B cell (primary cell): ENCODE results near the gene SLC6A1. TPM values are rescaled to one million over a fixed set of nuclear protein-coding genes. Genes with fewer than 3 reads are reported as not detected.

Source experiments
- ATAC-seq: fragments of 200-7000 bp; cut with Tn5 transposase; one replicate; pipeline ENCODE4 v1.10.0; 2021; ENCODE audit warnings: low read depth, mild to moderate bottlenecking, moderate number of reproducible peaks, moderate library complexity
- CTCF ChIA-PET: fragments of 350-600 bp; sonication (Branson Sonifier 250); formaldehyde crosslinking; loops from one replicate; lab custom pipeline; 2021; ENCODE audit warnings: antibody characterized with exemption, inconsistent platforms; lab: Charles Lee
- POLR2A ChIA-PET: fragments of 350-600 bp; sonication (Branson Sonifier 250); formaldehyde crosslinking; loops from one replicate; lab custom pipeline; 2021; ENCODE audit warnings: antibody characterized with exemption; lab: Charles Lee
- DNase-seq: peaks from one replicate; pipeline ENCODE4 v3.0.0; 2013
- H2AFZ ChIP-seq: 2 replicates; pipeline ENCODE4 v1.6.1; 2012; ENCODE audit warnings: mild to moderate bottlenecking, low read depth, low read length; ENCODE audit not compliant: insufficient read depth, poor library complexity, severe bottlenecking
- H3K27ac ChIP-seq, 2 donors: 1 replicate in 1 of 2; 2 replicates in 1 of 2; pipeline ENCODE4 v1.5.1; 2012 to 2013; ENCODE audit warnings: low read length in 2 of 2, mild to moderate bottlenecking in 2 of 2, moderate library complexity in 1 of 2
- H3K27me3 ChIP-seq, 4 experiments: fragments of 200-600 bp in 1 of 4; sonication (generic) in 1 of 4; replicated peaks in 1 of 4; 1 replicate in 2 of 4; 2 replicates in 2 of 4; pipeline versions ENCODE4 v1.6.1 to v1.7.0; 2013 to 2016; ENCODE audit warnings: low read length in 3 of 4, mild to moderate bottlenecking in 2 of 4, mixed read lengths in 1 of 4, moderate library complexity in 1 of 4; ENCODE audit not compliant: insufficient read depth in 4 of 4, control insufficient read depth in 3 of 4; ENCODE audit errors: control extremely low read depth in 1 of 4
- H3K36me3 ChIP-seq, 2 experiments: replicated peaks in 1 of 2; 1 replicate in 1 of 2; 2 replicates in 1 of 2; pipeline versions ENCODE4 v1.6.1 to v1.7.1; 2013; ENCODE audit warnings: low read length in 1 of 2; ENCODE audit not compliant: insufficient read depth in 2 of 2, control insufficient read depth in 1 of 2; ENCODE audit errors: control extremely low read depth in 1 of 2, extremely low read depth in 1 of 2
- H3K4me1 ChIP-seq, 2 donors: fragments of 200-600 bp in 1 of 2; sonication (generic) in 1 of 2; 1 replicate in 1 of 2; 2 replicates in 1 of 2; pipeline versions ENCODE4 v1.5.1 to v1.6.1; 2013 to 2017; ENCODE audit warnings: low read length in 2 of 2; ENCODE audit not compliant: control insufficient read depth in 2 of 2, insufficient read depth in 2 of 2
- H3K4me2 ChIP-seq: replicated peaks from 2 replicates; pipeline ENCODE3; 2012; ENCODE audit warnings: mild to moderate bottlenecking, low read depth, low read length; ENCODE audit not compliant: poor library complexity, severe bottlenecking
- H3K4me3 ChIP-seq, 5 experiments: fragments of 200-600 bp in 1 of 5; sonication (generic) in 1 of 5; 1 replicate in 3 of 5; 2 replicates in 2 of 5; pipeline versions ENCODE4 v1.5.1 to v1.7.0; 2011 to 2016; ENCODE audit warnings: low read length in 4 of 5, mild to moderate bottlenecking in 4 of 5, low read depth in 2 of 5, control low read depth in 1 of 5, moderate library complexity in 1 of 5; ENCODE audit not compliant: insufficient read depth in 1 of 5; ENCODE audit errors: control extremely low read depth in 1 of 5, extremely low read depth in 1 of 5
- H3K79me2 ChIP-seq: fragments of 200-600 bp; sonication (generic); one replicate; pipeline ENCODE4 v1.6.0; 2016; ENCODE audit warnings: low read length; ENCODE audit not compliant: control insufficient read depth, insufficient read depth
- H3K9ac ChIP-seq: fragments of 200-600 bp; sonication (generic); 2 replicates; pipeline ENCODE4 v1.6.1; 2017; ENCODE audit warnings: mild to moderate bottlenecking, low read length, moderate library complexity
- H3K9me3 ChIP-seq, 3 donors: one replicate each; pipeline versions ENCODE4 v1.6.1 to v1.7.1; 2013; ENCODE audit warnings: low read length in 2 of 3; ENCODE audit not compliant: control insufficient read depth in 2 of 3, insufficient read depth in 1 of 3; ENCODE audit errors: control extremely low read depth in 1 of 3
- H4K20me1 ChIP-seq: 2 replicates; pipeline ENCODE4 v1.6.0; 2012; ENCODE audit warnings: mild to moderate bottlenecking, low read length; ENCODE audit not compliant: insufficient read depth, control insufficient read depth, poor library complexity, severe bottlenecking
- H3K27ac Mint-ChIP-seq: one replicate; pipeline ENCODE4 v1.8.0; 2021; ENCODE audit warnings: mixed read lengths
- H3K27me3 Mint-ChIP-seq: one replicate; pipeline ENCODE4 v1.8.0; 2021; ENCODE audit warnings: mixed read lengths
- H3K4me1 Mint-ChIP-seq: one replicate; pipeline ENCODE4 v1.8.0; 2021; ENCODE audit warnings: mixed read lengths
- H3K4me3 Mint-ChIP-seq: one replicate; pipeline ENCODE4 v1.8.0; 2021; ENCODE audit warnings: mixed read lengths
- H3K9me3 Mint-ChIP-seq: one replicate; pipeline ENCODE4 v1.8.0; 2022; ENCODE audit warnings: mixed read lengths; ENCODE audit not compliant: insufficient read depth
- EZH2 ChIP-seq: IDR thresholded peaks from 2 replicates; pipeline ENCODE4 v1.6.1; 2012; ENCODE audit warnings: borderline replicate concordance, low read depth, mild to moderate bottlenecking, moderate library complexity, low read length; ENCODE audit not compliant: insufficient read depth, poor library complexity, severe bottlenecking
- WGBS: methylation state at CpG from one replicate; pipeline ENCODE4 v1.1.5; 2013; ENCODE audit warnings: missing lambda C conversion rate; ENCODE audit not compliant: insufficient coverage; 5-methylcytosine and 5-hydroxymethylcytosine counted together
- intact Hi-C: fragments of 100-400 bp; cut with micrococcal nuclease; formaldehyde crosslinking; loops from one replicate; pipeline ENCODE4 v1.10.0; 2022
- polyA plus RNA-seq: library from polyadenylated mRNA; depleted of rRNA; stranded (reverse); fragments of >200 nt; gene quantifications from 2 replicates; pipeline ENCODE4 v1.2.3, GENCODE V29; 2012
- total RNA-seq, 2 donors: library from RNA; stranded (reverse); fragments of 120-200 nt in 1 of 2; gene quantifications; 1 replicate in 1 of 2; 2 replicates in 1 of 2; pipeline versions ENCODE4 v1.2.3 to v1.2.4, GENCODE V29; 2013 to 2022
- TF ChIP-seq, protein P1 (sequence below): fragments of 200-600 bp; IDR thresholded peaks from one replicate; pipeline ENCODE4 v1.8.0; 2022; ENCODE audit warnings: antibody characterized with exemption, mild to moderate bottlenecking

SLC6A1 gene
- total and polyA plus RNA-seq, 2 donors (not counting 1 experiment from before 2014, with no cell fraction given) = not detected

DNA sequence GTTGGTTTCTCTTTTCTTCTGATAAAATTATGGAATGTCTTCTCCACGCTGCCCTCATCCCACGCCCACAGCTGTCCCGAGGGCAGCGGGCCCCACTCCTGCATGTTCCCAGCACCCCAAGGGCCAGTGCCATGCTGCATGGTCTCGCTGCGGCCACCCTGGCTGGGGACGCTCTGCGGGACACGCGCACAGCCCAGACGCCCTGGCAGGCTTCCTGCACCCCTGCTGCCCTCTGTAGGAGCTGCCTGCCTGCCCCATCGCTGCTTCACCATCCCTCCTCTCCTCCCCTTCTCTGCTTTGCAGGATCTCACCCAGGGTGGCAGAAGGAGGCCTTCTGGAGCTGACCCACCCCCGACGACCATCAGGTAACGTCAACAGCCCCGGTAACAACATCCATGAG is 22.8 kb downstream of the SLC6A1 start:
- DNase-seq (no peak), ATAC-seq (no peak)
- POLR2A ChIA-PET = no interaction called here
- Mint-ChIP-seq H3K4me1 (no peaks in the 10 kb centered on the region), H3K9me3 (peaks cover 2% of the 10 kb centered on the region), H3K27me3 (peaks cover 33% of the 10 kb centered on the region), H3K4me3 (no peak overlapping the region), H3K27ac (no peak overlapping the region)
- H3K4me3 ChIP-seq = no peak overlapping the region
- CTCF ChIA-PET = no interaction called here
- H3K4me2 ChIP-seq = no peak overlapping the region
- no peaks in the 10 kb centered on the region for H3K9me3 ChIP-seq
- no peak overlapping the region for H3K27ac ChIP-seq
- no peak overlapping the region for H2AFZ ChIP-seq
- H3K9ac ChIP-seq = no peak overlapping the region
- H3K27me3 ChIP-seq = peaks cover 0 to 8% (median 0%) of the 10 kb centered on the region in 4 experiments
- no peaks in the 10 kb centered on the region for H3K79me2 ChIP-seq
- no peaks in the 10 kb centered on the region for H3K4me1 ChIP-seq
- no peaks in the 10 kb centered on the region for H3K36me3 ChIP-seq
- intact Hi-C loops = no loop called here
- no peaks in the 10 kb centered on the region for H4K20me1 ChIP-seq
- TF ChIP-seq, protein P1, sequence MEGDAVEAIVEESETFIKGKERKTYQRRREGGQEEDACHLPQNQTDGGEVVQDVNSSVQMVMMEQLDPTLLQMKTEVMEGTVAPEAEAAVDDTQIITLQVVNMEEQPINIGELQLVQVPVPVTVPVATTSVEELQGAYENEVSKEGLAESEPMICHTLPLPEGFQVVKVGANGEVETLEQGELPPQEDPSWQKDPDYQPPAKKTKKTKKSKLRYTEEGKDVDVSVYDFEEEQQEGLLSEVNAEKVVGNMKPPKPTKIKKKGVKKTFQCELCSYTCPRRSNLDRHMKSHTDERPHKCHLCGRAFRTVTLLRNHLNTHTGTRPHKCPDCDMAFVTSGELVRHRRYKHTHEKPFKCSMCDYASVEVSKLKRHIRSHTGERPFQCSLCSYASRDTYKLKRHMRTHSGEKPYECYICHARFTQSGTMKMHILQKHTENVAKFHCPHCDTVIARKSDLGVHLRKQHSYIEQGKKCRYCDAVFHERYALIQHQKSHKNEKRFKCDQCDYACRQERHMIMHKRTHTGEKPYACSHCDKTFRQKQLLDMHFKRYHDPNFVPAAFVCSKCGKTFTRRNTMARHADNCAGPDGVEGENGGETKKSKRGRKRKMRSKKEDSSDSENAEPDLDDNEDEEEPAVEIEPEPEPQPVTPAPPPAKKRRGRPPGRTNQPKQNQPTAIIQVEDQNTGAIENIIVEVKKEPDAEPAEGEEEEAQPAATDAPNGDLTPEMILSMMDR = no peak
- TF ChIP-seq EZH2 = no peak
- WGBS = 79% methylated on average over 16 of the region's 16 CpGs

DNA sequence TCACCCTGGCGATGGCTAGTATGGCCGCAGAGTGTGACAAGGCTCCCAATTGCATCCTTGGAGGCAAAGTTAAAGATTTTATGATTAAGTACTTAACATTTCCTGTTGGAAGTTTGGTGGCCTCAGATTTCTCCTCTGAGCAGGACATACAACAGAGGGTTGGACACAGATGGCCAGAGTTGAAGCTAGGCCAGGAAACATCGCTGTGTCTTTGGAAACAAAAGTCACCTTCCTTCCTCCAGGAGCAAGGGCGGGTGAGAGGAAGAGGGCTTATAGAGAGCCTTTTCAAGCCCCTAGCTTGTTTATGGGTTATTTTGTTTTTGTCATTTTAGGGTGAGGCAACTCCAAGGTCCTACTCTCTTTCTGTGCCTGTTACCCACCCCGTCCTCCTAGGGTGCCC is 24.2 kb downstream of the SLC6A1 start:
- H3K4me1 Mint-ChIP-seq = no peaks in the 10 kb centered on the region
- Histone ChIP-seq H3K27me3 (peaks cover 0 to 8% (median 0%) of the 10 kb centered on the region in 4 experiments), H3K9ac (no peak overlapping the region), H2AFZ (no peak overlapping the region), H3K4me2 (no peak overlapping the region), H3K9me3 (no peaks in the 10 kb centered on the region), H3K79me2 (no peaks in the 10 kb centered on the region), H3K36me3 (no peaks in the 10 kb centered on the region), H3K4me1 (no peaks in the 10 kb centered on the region), H3K27ac (no peak overlapping the region), H3K4me3 (no peak overlapping the region), H4K20me1 (no peaks in the 10 kb centered on the region)
- TF ChIP-seq EZH2 = no peak
- H3K4me3 Mint-ChIP-seq = no peak overlapping the region
- intact Hi-C loops = no loop called here
- no peak for ATAC-seq
- H3K27me3 Mint-ChIP-seq = peaks cover 35% of the 10 kb centered on the region
- no peak for DNase-seq
- 67% methylated on average over 1 of the region's 5 CpGs for WGBS
- CTCF ChIA-PET = no interaction called here
- POLR2A ChIA-PET = no interaction called here
- H3K27ac Mint-ChIP-seq = no peak overlapping the region
- peaks cover 2% of the 10 kb centered on the region for H3K9me3 Mint-ChIP-seq
